IPS-20b (cell line): Measurements from ENCODE around the gene MAP4K2.

Source experiments
- H3K27ac ChIP-seq: one replicate; pipeline ENCODE4 v1.5.1; 2013; ENCODE audit warnings: low read length
- H3K27me3 ChIP-seq: 2 replicates; pipeline ENCODE4 v1.6.1; 2013; ENCODE audit warnings: mild to moderate bottlenecking, low read length, inconsistent platforms; ENCODE audit not compliant: insufficient read depth
- H3K36me3 ChIP-seq: 2 replicates; pipeline ENCODE4 v1.6.1; 2013; ENCODE audit warnings: low read depth, mild to moderate bottlenecking, inconsistent platforms, low read length, moderate library complexity; ENCODE audit not compliant: insufficient read depth
- H3K4me1 ChIP-seq: 2 replicates; pipeline ENCODE4 v1.6.1; 2013; ENCODE audit warnings: mild to moderate bottlenecking, control low read depth, inconsistent platforms, low read length, moderate library complexity; ENCODE audit not compliant: insufficient read depth
- H3K4me3 ChIP-seq: 2 replicates; pipeline ENCODE4 v1.5.1; 2013; ENCODE audit warnings: mild to moderate bottlenecking, low read length, inconsistent platforms
- H3K9ac ChIP-seq: 2 replicates; pipeline ENCODE4 v1.6.1; 2013; ENCODE audit warnings: low read depth, mild to moderate bottlenecking, inconsistent platforms, low read length, moderate library complexity
- H3K9me3 ChIP-seq: 2 replicates; pipeline ENCODE4 v1.6.1; 2013; ENCODE audit warnings: mild to moderate bottlenecking, low read depth, low read length, inconsistent platforms; ENCODE audit not compliant: insufficient read depth

The MAP4K2 gene

DNA sequence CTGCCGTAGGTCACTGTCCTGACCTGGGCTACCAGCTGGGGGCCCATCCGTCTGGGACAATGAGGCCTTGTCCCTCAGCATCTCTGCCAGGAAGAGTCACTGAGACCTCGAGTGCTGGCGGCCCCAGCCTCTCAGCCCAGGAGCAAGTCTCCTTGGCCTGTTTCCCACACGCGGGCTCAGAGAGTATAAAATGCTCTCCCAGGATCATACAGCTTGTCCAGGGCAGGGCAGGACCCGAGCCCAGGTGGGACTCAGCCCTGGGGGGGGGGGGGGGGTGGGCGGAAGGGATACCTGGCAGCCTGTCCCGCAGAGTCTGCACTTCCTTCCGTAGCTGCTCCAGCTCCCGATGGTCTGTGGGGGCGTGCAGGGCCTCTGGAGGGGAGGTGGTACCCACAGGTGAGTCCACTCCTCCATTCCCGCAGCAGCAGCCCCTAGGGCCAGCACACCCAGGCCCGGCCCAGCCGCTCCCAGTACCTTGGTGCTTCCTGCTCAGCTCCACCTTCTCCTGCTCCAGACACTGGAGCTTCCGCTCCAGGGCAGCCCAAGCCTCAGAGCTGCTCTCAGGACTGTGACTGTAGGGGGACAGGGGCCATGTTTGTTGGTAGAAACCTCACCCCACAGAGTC, 33.5 kb upstream of the MAP4K2 start:
- Histone ChIP-seq H3K4me1 (no peaks in the 10 kb centered on the region), H3K9me3 (no peaks in the 10 kb centered on the region), H3K27me3 (no peaks in the 10 kb centered on the region), H3K27ac (no peak overlapping the region), H3K36me3 (peaks cover 22% of the 10 kb centered on the region), H3K9ac (no peak overlapping the region), H3K4me3 (no peak overlapping the region)

DNA sequence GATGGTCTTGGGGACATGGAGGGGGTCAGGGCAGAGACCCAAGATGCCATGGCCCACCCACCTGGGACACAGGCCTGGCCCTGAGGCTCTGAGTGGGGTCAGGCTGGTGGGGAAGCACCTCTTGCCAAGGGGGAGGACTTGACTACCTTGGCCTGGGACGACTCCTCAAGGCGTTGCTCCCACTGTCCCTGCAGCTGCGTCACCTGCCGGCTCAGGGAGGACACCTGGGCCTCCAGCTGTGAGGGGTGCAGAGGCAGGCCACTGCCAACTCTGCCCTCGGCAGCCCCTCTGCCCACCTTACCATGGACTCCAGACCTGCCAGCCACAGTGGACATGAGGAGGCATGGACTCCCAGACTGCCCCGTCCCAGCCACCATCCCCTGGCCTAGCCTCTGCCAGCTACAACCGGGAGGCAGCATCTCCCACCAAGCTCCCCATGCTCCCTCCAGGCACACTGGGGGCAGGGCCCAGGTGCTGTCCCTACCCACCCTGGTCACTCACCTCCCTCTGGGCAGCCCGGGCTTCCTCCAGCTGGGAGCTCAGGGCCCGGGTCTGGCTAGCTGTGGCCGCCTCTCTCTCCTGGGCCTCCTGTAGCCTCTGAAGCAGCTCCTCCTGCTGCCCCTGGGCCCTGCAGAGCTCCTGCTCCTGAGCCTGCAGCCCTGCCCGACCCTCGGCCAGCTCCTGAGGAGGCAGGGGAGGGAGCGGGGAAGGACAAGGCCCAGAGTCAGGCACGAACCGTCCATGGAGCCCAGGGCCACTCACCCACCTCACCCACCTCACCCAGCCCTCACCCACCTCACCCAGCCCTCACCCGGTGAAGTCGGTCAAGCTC, 32.8 kb upstream of the MAP4K2 start:
- Histone ChIP-seq H3K4me1 (no peaks in the 10 kb centered on the region), H3K9me3 (no peaks in the 10 kb centered on the region), H3K36me3 (peaks cover 22% of the 10 kb centered on the region), H3K9ac (no peak overlapping the region), H3K27me3 (no peaks in the 10 kb centered on the region), H3K4me3 (no peak overlapping the region), H3K27ac (no peak overlapping the region)

- Histone ChIP-seq H3K27ac (no peak overlapping the region), H3K9me3 (no peaks in the 10 kb centered on the region), H3K27me3 (no peaks in the 10 kb centered on the region), H3K4me1 (no peaks in the 10 kb centered on the region), H3K9ac (no peak overlapping the region), H3K36me3 (peaks cover 27% of the 10 kb centered on the region), H3K4me3 (no peak overlapping the region)
These were observed 32.0 kb upstream of the MAP4K2 start for GRCh38 chr11:64834723-64835615.

DNA sequence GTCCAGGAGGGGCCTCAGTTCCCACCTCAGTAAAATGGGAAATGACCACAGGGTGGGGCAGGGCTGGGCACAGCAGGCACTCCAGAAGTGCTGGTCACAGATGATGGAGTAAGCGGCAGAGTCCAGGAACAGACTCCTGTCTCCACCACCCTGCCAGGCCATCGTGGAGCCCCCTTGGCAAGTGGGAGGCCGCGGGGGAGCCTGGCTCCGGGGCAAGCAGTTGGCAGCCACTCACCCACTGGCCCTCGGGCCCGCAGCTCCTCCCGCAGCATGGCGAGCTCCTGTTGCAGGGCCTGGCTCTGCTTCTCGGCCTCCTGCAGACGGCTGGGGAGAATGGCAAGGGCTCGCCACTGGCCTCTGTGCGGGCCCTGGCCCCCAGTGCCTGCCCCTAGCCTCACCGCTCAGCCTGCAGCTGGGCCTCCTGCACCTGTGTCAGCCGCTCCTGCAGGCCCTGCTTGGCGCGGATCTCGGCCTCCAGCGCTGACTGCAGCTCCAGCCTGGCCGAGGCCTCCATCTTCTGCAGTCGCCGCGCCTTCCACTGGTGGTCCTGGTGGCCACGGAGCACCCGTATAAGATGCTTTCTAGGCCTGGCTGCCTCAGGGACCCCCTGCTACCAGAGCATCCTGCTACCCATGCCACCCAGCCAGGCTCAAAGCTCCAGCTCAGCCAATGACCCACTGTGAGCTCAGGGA, 31.2 kb upstream of the MAP4K2 start:
- peaks cover 21% of the 10 kb centered on the region for H3K36me3 ChIP-seq

DNA sequence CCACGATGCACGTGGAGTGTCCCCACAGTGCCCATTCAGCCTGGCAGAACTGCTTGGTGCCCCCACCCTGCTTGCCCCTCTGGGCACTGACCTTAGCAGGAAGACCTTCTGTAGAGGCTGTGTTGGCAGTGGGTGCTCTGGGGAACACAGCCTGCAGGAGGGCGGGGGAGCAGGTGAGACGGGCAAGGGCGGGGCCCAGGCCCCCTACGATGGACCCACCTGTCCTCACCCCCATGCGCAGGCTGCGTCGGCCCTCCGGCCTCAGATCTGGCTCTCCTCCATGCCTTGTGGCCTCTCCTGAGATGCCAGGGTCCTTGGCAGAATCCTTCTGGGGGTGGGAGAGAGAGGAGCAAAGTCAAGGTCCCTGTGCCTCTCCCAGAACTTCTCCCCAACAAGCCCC, 30.5 kb upstream of the MAP4K2 start:
- Histone ChIP-seq H3K27me3 (no peaks in the 10 kb centered on the region), H3K36me3 (peaks cover 16% of the 10 kb centered on the region), H3K27ac (no peak overlapping the region), H3K4me3 (no peak overlapping the region), H3K4me1 (no peaks in the 10 kb centered on the region), H3K9ac (no peak overlapping the region), H3K9me3 (no peaks in the 10 kb centered on the region)

More for the DNA sequence above, 31.2 kb upstream of the MAP4K2 start:
- Histone ChIP-seq H3K4me3 (no peak overlapping the region), H3K4me1 (no peaks in the 10 kb centered on the region), H3K9ac (no peak overlapping the region), H3K27ac (no peak overlapping the region), H3K27me3 (no peaks in the 10 kb centered on the region), H3K9me3 (no peaks in the 10 kb centered on the region)

GRCh38 chr11:64833198-64833502, 30.1 kb upstream of the MAP4K2 start:
- peaks cover 16% of the 10 kb centered on the region for H3K36me3 ChIP-seq
- H3K9ac ChIP-seq, result no peak overlapping the region
- H3K4me1 ChIP-seq, result no peaks in the 10 kb centered on the region
- H3K27ac ChIP-seq, result no peak overlapping the region
- H3K4me3 ChIP-seq, result no peak overlapping the region
- H3K27me3 ChIP-seq, result no peaks in the 10 kb centered on the region
- H3K9me3 ChIP-seq, result no peaks in the 10 kb centered on the region

DNA sequence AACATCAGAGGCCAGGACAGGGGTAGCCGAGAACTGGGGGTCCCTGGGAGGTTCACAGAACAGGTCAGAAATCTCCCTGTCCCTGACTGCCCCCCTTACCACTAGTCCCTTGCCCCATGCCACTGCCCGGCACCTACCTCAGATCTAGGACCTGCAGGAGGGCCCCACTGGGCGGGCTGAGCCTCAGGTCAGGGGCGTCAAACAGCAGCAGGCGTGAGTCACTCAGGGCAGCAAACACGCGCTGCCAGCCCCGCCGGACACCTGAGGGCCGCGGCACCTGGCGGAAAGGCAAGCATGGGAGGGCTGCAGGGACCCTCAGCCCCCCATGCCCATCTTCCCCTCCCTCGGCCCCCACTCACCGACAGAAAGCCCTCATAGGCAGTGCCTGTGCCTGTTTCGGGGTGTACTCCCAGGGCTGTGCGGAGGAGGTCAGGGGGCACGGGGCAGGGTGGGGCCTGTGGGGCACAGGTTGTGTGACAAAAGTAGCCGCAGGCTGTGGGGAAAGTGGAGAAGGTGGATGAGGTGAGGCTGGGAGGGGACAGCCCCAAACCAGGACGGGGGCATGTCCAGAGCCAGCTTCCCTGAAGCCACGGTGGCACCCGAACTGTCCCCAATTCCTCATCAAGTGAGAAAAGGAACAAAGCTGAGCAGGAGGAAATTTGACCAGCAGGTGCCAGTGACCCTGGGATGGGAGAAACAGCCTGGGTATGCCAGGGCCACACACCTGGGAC, 29.6 kb upstream of the MAP4K2 start:
- Histone ChIP-seq H3K9me3 (no peaks in the 10 kb centered on the region), H3K27ac (no peak overlapping the region), H3K27me3 (no peaks in the 10 kb centered on the region), H3K9ac (no peak overlapping the region), H3K4me1 (no peaks in the 10 kb centered on the region), H3K4me3 (no peak overlapping the region), H3K36me3 (peaks cover 16% of the 10 kb centered on the region)

DNA sequence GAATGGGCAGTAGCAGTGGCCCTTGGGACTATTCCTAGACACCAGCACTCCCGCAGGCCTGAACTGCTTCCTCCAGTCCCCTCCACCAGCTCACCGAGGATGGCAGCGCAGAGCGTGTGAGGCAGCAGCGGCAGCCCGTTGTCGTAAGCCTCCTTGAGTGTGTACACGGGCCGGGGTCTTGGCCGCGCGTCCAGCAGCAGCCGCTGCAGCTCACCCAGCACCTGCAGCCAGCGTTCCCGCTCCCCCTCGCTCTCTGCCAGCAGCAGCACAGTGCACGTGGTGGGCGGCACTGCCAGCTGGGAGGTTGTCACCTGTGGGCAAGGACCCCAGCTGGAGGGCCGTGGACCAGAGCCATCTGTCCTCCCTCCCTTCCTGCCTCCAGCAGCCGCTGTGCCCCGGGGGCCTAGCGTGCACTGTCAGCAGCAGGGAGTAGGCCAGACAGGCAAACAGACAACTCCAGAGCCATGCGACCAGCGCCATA, 28.4 kb upstream of the MAP4K2 start:
- no peaks in the 10 kb centered on the region for H3K4me1 ChIP-seq
- no peak overlapping the region for H3K4me3 ChIP-seq
- H3K27me3 ChIP-seq, result no peaks in the 10 kb centered on the region
- H3K36me3 ChIP-seq, result peaks cover 16% of the 10 kb centered on the region
- H3K27ac ChIP-seq, result no peak overlapping the region
- no peaks in the 10 kb centered on the region for H3K9me3 ChIP-seq
- H3K9ac ChIP-seq, result no peak overlapping the region

DNA sequence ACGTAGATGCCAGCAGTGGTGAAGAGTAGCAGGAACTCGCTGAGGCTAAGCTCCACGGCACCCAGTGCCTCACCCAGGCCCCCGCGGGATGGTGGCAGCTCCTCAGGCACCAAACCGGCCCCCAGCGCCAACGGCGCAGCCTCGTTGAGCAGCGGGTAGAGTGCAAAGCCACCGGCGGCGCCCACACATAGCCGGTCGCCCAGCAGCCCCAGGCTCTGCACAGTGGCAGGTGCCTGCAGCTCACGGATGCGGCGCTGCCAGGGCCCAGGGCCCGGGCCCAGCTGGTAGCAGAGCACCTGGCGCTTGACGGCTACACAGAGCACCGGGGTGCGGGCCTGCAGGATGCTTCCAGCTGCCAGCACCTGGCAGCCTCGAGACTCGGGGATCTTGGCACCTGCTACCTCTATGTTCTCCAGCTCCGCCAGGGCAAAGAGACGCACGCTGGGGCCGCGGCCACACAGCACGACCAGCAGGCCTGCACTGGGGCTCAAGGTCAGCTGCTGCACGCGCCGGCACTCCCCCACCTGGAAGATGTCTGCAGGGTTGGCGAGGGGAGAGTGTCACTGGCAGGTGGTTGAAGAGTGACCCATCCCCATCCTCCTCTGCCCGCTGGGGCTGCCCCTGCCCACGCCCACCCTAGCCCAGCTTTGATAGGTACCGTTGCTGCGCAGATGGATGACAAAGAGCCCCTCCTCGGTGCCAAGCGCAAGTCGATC, 26.7 kb upstream of the MAP4K2 start:
- no peak overlapping the region for H3K9ac ChIP-seq
- peaks cover 16% of the 10 kb centered on the region for H3K36me3 ChIP-seq
- no peaks in the 10 kb centered on the region for H3K9me3 ChIP-seq
- no peaks in the 10 kb centered on the region for H3K27me3 ChIP-seq
- H3K4me1 ChIP-seq, result no peaks in the 10 kb centered on the region
- H3K27ac ChIP-seq, result no peak overlapping the region
- no peak overlapping the region for H3K4me3 ChIP-seq

- H3K4me1 ChIP-seq, result no peaks in the 10 kb centered on the region
- H3K9ac ChIP-seq, result no peak overlapping the region
- no peak overlapping the region for H3K27ac ChIP-seq
- H3K4me3 ChIP-seq, result no peak overlapping the region
- H3K9me3 ChIP-seq, result no peaks in the 10 kb centered on the region
- H3K27me3 ChIP-seq, result no peaks in the 10 kb centered on the region
- peaks cover 8% of the 10 kb centered on the region; the same call in 1 of the 2 replicates for H3K36me3 ChIP-seq
These were observed 24.4 kb upstream of the MAP4K2 start for GRCh38 chr11:64827451-64827839.
